A673 (cell line): ENCODE data around the gene MARCO.

Experiments
- EZH2 ChIP-seq: fragments of 200-600 bp; sonication (generic); IDR thresholded peaks from 2 replicates; pipeline ENCODE4 v1.6.1; 2017; ENCODE audit warnings: borderline replicate concordance, low read depth, mild to moderate bottlenecking, mixed read lengths, antibody characterized with exemption, low read length; ENCODE audit not compliant: poor library complexity, severe bottlenecking
- TF ChIP-seq, protein P1 (sequence below): fragments of 300-800, 200-600 bp; sonication (generic); conservative IDR thresholded peaks from 2 replicates; pipeline ENCODE4 v1.5.1; 2017; ENCODE audit warnings: low read depth, mild to moderate bottlenecking, antibody characterized with exemption, low read length, moderate library complexity, mixed read lengths

DNA sequence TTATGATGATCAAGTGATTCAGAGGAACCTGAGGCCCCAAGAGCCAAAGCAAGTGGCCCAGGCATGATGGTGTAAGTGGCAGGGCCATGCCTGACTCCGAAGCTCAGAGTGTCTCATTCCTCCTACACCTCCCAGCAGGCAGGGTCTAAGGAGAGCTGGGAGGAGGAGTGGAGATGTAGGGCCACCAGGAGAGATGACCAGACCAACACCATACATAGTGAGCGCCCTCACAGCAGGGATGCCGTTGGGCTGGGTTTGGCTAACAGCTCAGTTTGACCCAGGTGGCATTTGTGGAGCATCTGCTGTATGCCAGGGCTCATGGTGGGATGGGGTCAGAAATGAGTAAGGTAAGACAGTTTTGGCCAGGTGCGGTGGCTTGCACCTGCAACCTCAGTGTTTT, 80.7 kb downstream of the MARCO start:
- TF ChIP-seq, protein P1, sequence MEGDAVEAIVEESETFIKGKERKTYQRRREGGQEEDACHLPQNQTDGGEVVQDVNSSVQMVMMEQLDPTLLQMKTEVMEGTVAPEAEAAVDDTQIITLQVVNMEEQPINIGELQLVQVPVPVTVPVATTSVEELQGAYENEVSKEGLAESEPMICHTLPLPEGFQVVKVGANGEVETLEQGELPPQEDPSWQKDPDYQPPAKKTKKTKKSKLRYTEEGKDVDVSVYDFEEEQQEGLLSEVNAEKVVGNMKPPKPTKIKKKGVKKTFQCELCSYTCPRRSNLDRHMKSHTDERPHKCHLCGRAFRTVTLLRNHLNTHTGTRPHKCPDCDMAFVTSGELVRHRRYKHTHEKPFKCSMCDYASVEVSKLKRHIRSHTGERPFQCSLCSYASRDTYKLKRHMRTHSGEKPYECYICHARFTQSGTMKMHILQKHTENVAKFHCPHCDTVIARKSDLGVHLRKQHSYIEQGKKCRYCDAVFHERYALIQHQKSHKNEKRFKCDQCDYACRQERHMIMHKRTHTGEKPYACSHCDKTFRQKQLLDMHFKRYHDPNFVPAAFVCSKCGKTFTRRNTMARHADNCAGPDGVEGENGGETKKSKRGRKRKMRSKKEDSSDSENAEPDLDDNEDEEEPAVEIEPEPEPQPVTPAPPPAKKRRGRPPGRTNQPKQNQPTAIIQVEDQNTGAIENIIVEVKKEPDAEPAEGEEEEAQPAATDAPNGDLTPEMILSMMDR = no peak
- TF ChIP-seq EZH2 = no peak
